Measurements from ENCODE around the gene NCAM1.

Gene NCAM1

DNA sequence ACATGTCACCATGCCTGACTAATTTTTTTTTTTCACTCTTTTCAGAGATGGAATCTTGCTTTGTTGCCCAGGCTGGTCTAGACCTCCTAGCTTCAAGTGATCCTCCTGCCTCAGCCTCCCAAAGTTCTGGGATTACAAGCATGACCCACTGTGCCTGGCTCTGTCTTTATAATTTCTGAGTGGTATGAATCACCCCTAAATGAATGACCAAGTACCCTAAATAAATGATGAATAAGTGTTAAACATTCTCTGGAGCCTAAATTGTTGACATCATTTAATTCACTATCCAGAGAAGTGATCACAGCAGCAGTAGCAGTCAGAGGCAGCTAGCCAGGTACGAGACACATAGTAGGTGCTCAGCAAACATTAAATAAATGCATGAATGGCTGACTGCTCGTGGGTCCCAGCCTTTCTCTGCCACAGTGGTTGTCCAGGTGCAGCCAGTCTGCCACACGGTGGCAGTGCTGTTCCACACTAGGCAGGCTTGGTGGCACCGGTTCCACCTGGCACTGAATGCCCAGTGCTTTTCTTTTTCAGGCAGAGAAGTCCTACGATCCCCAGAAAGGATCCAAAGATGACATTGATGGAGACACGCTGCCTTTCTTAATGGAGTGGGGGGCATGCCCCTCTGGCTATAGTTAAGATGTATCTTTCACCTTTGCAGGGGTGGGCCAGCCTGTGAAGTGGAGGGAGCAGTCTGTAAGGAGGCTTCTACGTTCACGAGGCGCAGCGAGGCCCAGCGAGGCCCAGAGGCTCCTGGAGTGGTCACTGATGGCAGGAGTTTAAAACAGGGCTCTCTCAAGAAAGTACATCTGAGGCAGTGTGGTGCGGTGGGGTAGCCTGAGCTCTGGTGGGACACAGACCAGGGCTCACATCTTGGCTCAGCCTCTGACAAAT lies 344.5 kb downstream of the NCAM1 start:
- DNase-seq (ENCODE audit: extremely low read depth, low read depth): peak; percentile 19

GRCh38 chr11:113308601-113309000 lies 347.4 kb downstream of the NCAM1 start:
- no peak for DNase-seq (ENCODE audit: extremely low read depth, low read depth)
- H3K4me3 ChIP-seq (replicated peaks; ENCODE audit: low read depth, low read length): no peak overlapping the region
- TF ChIP-seq, protein P1, sequence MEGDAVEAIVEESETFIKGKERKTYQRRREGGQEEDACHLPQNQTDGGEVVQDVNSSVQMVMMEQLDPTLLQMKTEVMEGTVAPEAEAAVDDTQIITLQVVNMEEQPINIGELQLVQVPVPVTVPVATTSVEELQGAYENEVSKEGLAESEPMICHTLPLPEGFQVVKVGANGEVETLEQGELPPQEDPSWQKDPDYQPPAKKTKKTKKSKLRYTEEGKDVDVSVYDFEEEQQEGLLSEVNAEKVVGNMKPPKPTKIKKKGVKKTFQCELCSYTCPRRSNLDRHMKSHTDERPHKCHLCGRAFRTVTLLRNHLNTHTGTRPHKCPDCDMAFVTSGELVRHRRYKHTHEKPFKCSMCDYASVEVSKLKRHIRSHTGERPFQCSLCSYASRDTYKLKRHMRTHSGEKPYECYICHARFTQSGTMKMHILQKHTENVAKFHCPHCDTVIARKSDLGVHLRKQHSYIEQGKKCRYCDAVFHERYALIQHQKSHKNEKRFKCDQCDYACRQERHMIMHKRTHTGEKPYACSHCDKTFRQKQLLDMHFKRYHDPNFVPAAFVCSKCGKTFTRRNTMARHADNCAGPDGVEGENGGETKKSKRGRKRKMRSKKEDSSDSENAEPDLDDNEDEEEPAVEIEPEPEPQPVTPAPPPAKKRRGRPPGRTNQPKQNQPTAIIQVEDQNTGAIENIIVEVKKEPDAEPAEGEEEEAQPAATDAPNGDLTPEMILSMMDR (IDR thresholded peaks at IDR 0.05; ENCODE audit: low read depth, low read length, missing control alignments): no peak

More for the DNA sequence above, 344.5 kb downstream of the NCAM1 start:
- TF ChIP-seq, protein P1 (IDR thresholded peaks at IDR 0.05; ENCODE audit: low read depth, low read length, missing control alignments): peak; percentile 89
- H3K4me3 ChIP-seq (replicated peaks; ENCODE audit: low read depth, low read length): no peak overlapping the region

- no peak overlapping the region for H3K4me3 ChIP-seq (replicated peaks; ENCODE audit: low read depth, low read length)
- TF ChIP-seq, protein P1 (IDR thresholded peaks at IDR 0.05; ENCODE audit: low read depth, low read length, missing control alignments): no peak
- no peak for DNase-seq (ENCODE audit: extremely low read depth, low read depth)
Observed at GRCh38 chr11:113311536-113311935, 350.3 kb downstream of the NCAM1 start.

GRCh38 chr11:113313601-113314000 lies 352.4 kb downstream of the NCAM1 start:
- DNase-seq (ENCODE audit: extremely low read depth, low read depth): no peak
- H3K4me3 ChIP-seq (replicated peaks; ENCODE audit: low read depth, low read length): no peak overlapping the region
- TF ChIP-seq, protein P1 (IDR thresholded peaks at IDR 0.05; ENCODE audit: low read depth, low read length, missing control alignments): no peak

DNA sequence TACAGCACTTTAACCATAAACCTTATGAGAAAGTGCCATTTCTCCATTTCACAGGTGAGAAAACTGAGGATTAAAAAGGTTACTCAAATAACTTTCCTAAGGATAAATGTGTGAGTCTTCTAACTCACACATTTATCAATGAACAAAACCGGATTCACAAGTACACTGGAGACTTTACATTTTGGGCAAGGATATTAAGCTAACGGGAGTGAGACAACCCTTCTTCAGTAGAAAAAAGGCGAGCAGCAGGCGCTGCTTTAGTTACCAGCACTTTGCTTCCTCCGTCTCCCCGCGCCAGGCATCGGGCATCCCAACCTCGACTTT lies 352.8 kb downstream of the NCAM1 start:
- DNase-seq (ENCODE audit: extremely low read depth, low read depth): no peak
- H3K4me3 ChIP-seq (replicated peaks; ENCODE audit: low read depth, low read length): peak overlapping the region; percentile 71; the same call in 1 of the 2 replicates
- TF ChIP-seq, protein P1 (IDR thresholded peaks at IDR 0.05; ENCODE audit: low read depth, low read length, missing control alignments): no peak

DNA sequence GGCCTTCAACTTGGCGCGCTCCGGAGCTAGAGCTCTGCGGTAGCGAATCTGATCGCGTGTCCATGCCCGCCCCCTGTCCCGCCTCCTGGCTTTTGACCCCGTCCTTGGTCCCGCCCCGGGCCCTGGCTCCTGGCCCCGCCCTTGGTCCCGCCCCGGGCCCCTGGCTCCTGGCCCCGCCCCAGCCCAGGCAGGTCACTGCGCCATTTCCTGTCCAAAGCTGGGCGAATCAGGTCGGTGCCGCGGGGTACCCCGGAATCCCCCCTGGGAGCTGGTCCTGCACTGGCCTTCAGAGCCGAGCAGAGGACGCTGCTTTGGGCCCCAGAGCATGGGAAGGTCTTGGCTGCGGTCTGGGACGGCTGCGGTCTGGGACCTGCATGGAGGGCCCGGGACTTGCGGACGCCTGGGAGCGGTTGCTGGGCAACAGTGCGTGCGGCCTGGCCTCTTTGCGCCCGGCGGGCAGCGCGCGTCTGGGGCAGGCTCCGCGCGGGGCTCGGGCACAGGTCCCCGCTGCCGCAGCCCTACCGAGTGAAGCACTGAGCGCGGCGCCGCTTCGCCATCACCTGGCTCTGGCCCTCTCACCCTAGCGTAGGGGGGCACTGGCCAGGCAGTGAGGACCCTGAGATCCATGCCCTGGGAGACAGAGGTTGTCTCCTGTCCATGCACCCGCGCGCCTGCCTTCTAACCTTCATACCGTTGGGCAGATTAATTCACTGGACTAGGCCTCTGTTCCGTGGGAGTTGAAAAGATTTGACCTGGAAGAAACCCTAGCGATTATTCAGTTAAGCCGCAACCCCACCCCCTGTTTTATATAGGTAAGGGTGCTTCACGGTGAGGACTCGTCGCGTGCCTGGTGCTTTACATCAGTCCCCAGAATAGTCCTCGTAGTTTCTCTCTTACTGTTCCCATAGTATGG lies 353.4 kb downstream of the NCAM1 start, which contains the start of gene TTC12:
TSS of gene TTC12 (plus strand) at position 195 of the 913 bp plus-strand sequence. CDS start 1,675 bp downstream, outside the sequence.
- DNase-seq (ENCODE audit: extremely low read depth, low read depth): peak; percentile 57
- TF ChIP-seq, protein P1 (IDR thresholded peaks at IDR 0.05; ENCODE audit: low read depth, low read length, missing control alignments): no peak
- H3K4me3 ChIP-seq (replicated peaks; ENCODE audit: low read depth, low read length): peak within 1 kb of the TSS; percentile 71

Measured in HFF-Myc (cell line).